Measurements from ENCODE around the gene MAGEB1.

MAGEB1 gene

DNA sequence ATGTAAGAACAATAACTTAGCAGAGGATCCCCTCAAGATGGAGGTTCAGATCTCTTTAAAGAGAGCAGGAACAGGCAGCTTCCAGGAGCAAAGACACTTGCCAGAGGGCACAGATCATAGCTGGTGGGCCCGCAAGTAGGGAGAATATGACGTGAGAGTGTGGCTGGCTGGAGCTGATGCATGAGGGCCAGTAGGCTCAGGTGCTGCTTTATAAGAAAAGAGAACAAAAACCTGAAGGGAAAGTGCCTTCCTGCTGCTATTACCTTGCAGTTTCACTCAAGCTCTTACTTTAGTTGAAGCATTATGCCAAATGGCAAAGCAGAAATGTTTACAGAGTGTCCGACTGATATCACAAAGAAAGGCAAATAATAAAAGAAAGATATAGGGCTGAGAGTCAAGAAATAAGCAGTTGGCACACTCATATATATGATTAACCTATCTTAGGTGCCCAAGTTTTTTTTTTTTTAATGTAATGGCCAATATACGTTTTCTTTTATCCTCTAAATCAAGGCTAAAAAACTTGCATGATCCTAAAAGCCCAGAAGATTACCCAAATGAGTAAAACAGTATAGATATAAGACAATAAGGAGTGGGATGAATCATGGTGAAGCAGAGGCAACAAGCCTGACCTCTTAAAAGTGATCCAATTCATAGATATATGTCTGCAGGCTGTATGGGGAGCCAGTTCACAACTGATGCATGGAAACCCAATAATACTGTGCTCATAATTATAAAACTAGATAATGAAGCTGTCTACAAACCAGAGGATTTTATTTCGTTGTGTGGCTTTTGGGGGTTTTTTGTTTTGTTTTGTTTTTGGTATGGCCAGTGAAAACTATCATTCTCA, 49.7 kb downstream of the MAGEB1 start:
- DNase-seq, result no peak

DNA sequence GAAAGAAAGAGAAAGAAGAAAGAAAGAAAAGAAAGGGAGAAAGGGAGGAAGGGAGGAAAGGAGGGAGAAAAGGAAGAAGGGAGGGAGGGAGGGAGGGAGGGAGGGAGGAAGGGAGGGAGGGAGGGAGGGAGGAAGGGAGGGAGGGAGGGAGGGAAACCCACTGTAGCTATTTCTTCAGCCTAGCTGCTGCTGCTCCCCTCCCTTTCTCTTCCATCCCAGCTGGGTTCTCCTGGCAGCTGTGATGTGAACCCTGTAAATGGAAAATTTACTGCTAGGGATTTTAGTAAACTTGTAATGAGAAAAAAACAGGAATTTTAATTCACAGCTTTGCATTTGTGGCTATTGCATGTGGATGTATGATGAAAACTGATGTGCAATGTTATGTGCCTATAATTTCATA, 54.3 kb downstream of the MAGEB1 start:
- no peak for DNase-seq
